H1 (cell line): Measurements from ENCODE around the gene DPM3. TPM values are rescaled to one million over a fixed set of nuclear protein-coding genes. Genes with fewer than 3 reads are reported as not detected.
A peak's percentile ranks its signal among the peaks of the same experiment; 100 is the strongest.

Experiments
- CTCF ChIA-PET: fragments of 300-600 bp; sonication (Branson Sonifier 250); formaldehyde crosslinking; loops from one replicate; lab custom pipeline; 2021; ENCODE audit not compliant: partially characterized antibody; lab: Charles Lee
- POLR2A ChIA-PET: fragments of 300-600 bp; sonication (Branson Sonifier 250); formaldehyde crosslinking; loops from one replicate; lab custom pipeline; 2021; ENCODE audit warnings: inconsistent platforms; ENCODE audit not compliant: partially characterized antibody; lab: Charles Lee
- DNase-seq, 2 experiments: peaks; one replicate each; pipeline versions ENCODE4 v3.0.0 to v3.0.0-alpha.2; 2010 to 2022; ENCODE audit warnings: low spot score in 2 of 2, low read depth in 1 of 2, mixed read lengths in 1 of 2
- FAIRE-seq: peaks from 2 replicates; lab custom pipeline; 2011; peaks lifted over from hg19 to GRCh38; lab: Jason Lieb, UNC
- H2AFZ ChIP-seq: 2 replicates; pipeline ENCODE4 v1.8.1; 2012; ENCODE audit warnings: low read length, inconsistent platforms
- H2AK5ac ChIP-seq: 2 replicates; pipeline ENCODE4 v1.6.1; 2013; ENCODE audit warnings: low read depth, low read length
- H2BK120ac ChIP-seq: replicated peaks from 2 replicates; pipeline ENCODE3; 2013; ENCODE audit warnings: low read depth, low read length, inconsistent platforms
- H2BK12ac ChIP-seq: 2 replicates; pipeline ENCODE4 v1.6.1; 2013; ENCODE audit warnings: low read depth, low read length
- H2BK15ac ChIP-seq: 2 replicates; pipeline ENCODE4 v1.6.1; 2013; ENCODE audit warnings: low read length
- H2BK20ac ChIP-seq: 2 replicates; pipeline ENCODE4 v1.6.1; 2013; ENCODE audit warnings: low read length
- H2BK5ac ChIP-seq: 2 replicates; pipeline ENCODE4 v1.6.1; 2013; ENCODE audit warnings: low read depth, low read length
- H3K14ac ChIP-seq: 2 replicates; pipeline ENCODE4 v1.6.1; 2013; ENCODE audit warnings: inconsistent platforms; ENCODE audit not compliant: insufficient read length
- H3K18ac ChIP-seq: 2 replicates; pipeline ENCODE4 v1.6.1; 2013; ENCODE audit warnings: low read length; ENCODE audit errors: extremely low read depth
- H3K23ac ChIP-seq: 2 replicates; pipeline ENCODE4 v1.6.1; 2013; ENCODE audit warnings: inconsistent platforms; ENCODE audit not compliant: insufficient read length
- H3K23me2 ChIP-seq: 2 replicates; pipeline ENCODE4 v1.6.1; 2013; ENCODE audit warnings: low read depth, low read length
- H3K27ac ChIP-seq: 2 replicates; pipeline ENCODE4 v1.6.1; 2011; ENCODE audit warnings: low read depth, low read length, inconsistent platforms
- H3K27me3 ChIP-seq, 4 experiments: replicated peaks in 1 of 4; 1 replicate in 1 of 4; 2 replicates in 3 of 4; pipeline versions ENCODE4 v1.6.1 to v1.8.1; 2011 to 2013; ENCODE audit warnings: low read length in 3 of 4, mild to moderate bottlenecking in 3 of 4, inconsistent platforms in 2 of 4, mixed read lengths in 2 of 4, moderate library complexity in 1 of 4; ENCODE audit not compliant: control insufficient read depth in 3 of 4, insufficient read depth in 3 of 4; ENCODE audit errors: extremely low read depth in 1 of 4
- H3K36me3 ChIP-seq, 4 experiments: 2 replicates each; pipeline versions ENCODE4 v1.6.1 to v1.8.1; 2011 to 2013; ENCODE audit warnings: mild to moderate bottlenecking in 4 of 4, low read length in 3 of 4, moderate library complexity in 2 of 4, control low read depth in 1 of 4, inconsistent platforms in 1 of 4; ENCODE audit not compliant: insufficient read depth in 4 of 4, control insufficient read depth in 2 of 4
- H3K4ac ChIP-seq: replicated peaks from 2 replicates; pipeline ENCODE3; 2013; ENCODE audit warnings: low read length, low read depth, mixed read lengths, inconsistent platforms; ENCODE audit not compliant: insufficient read length
- H3K4me1 ChIP-seq, 4 experiments: replicated peaks in 1 of 4; 1 replicate in 1 of 4; 2 replicates in 3 of 4; pipeline versions ENCODE4 v1.6.1 to v1.8.1; 2011 to 2013; ENCODE audit warnings: low read length in 3 of 4, inconsistent platforms in 2 of 4, mixed read lengths in 1 of 4; ENCODE audit not compliant: insufficient read depth in 4 of 4, control insufficient read depth in 3 of 4
- H3K4me2 ChIP-seq, 2 experiments: 2 replicates each; pipeline versions ENCODE4 v1.6.1 to v1.8.1; 2011 to 2013; ENCODE audit warnings: low read depth in 2 of 2, low read length in 2 of 2, control low read depth in 1 of 2, inconsistent platforms in 1 of 2, mild to moderate bottlenecking in 1 of 2; ENCODE audit not compliant: insufficient read depth in 1 of 2
- H3K4me3 ChIP-seq, 4 experiments: fragments of 200-600, 300-600 bp in 1 of 4; sonication (generic), shearing (Covaris generic), sonication (Bioruptor Twin) in 1 of 4; 2 replicates each; pipeline versions ENCODE4 v1.5.1 to v1.8.1; 2011 to 2016; ENCODE audit warnings: low read length in 4 of 4, low read depth in 3 of 4, control low read depth in 2 of 4, inconsistent platforms in 2 of 4, mild to moderate bottlenecking in 2 of 4, mixed read lengths in 1 of 4, moderate library complexity in 1 of 4; ENCODE audit not compliant: insufficient read depth in 2 of 4; ENCODE audit errors: extremely low read depth in 1 of 4
- H3K56ac ChIP-seq: replicated peaks from 2 replicates; pipeline ENCODE3; 2013; ENCODE audit warnings: low read depth, mild to moderate bottlenecking, mixed read lengths, low read length, inconsistent platforms; ENCODE audit not compliant: insufficient read length
- H3K79me1 ChIP-seq: 2 replicates; pipeline ENCODE4 v1.6.1; 2013; ENCODE audit warnings: low read depth, low read length, control low read depth
- H3K79me2 ChIP-seq, 2 experiments: 2 replicates each; pipeline versions ENCODE4 v1.6.1 to v1.8.1; 2012 to 2013; ENCODE audit warnings: low read length in 2 of 2, mild to moderate bottlenecking in 2 of 2, inconsistent platforms in 1 of 2; ENCODE audit not compliant: insufficient read depth in 2 of 2, control insufficient read depth in 1 of 2
- H3K9ac ChIP-seq, 4 experiments: replicated peaks in 1 of 4; 1 replicate in 1 of 4; 2 replicates in 3 of 4; pipeline versions ENCODE4 v1.6.1 to v1.8.1; 2011 to 2013; ENCODE audit warnings: low read depth in 3 of 4, low read length in 3 of 4, control low read depth in 2 of 4, mild to moderate bottlenecking in 2 of 4, moderate library complexity in 2 of 4, inconsistent platforms in 1 of 4; ENCODE audit errors: extremely low read depth in 1 of 4
- H3K9me3 ChIP-seq, 2 experiments: 2 replicates each; pipeline versions ENCODE4 v1.6.1 to v1.8.1; 2012 to 2013; ENCODE audit warnings: mild to moderate bottlenecking in 2 of 2, moderate library complexity in 2 of 2, control low read depth in 1 of 2, inconsistent platforms in 1 of 2, low read depth in 1 of 2, low read length in 1 of 2, mixed read lengths in 1 of 2; ENCODE audit not compliant: insufficient read depth in 2 of 2
- H4K20me1 ChIP-seq, 2 experiments: replicated peaks in 1 of 2; 2 replicates each; pipeline versions ENCODE3 to v1.8.1; 2011 to 2013; ENCODE audit warnings: inconsistent platforms in 2 of 2, low read length in 2 of 2, mild to moderate bottlenecking in 1 of 2; ENCODE audit not compliant: insufficient read depth in 2 of 2, control insufficient read depth in 1 of 2
- H4K5ac ChIP-seq: 2 replicates; pipeline ENCODE4 v1.6.1; 2013; ENCODE audit warnings: low read length, low read depth, mixed read lengths, inconsistent platforms; ENCODE audit not compliant: insufficient read length
- H4K8ac ChIP-seq: 2 replicates; pipeline ENCODE4 v1.8.0; 2013; ENCODE audit warnings: mild to moderate bottlenecking, moderate library complexity, low read length, inconsistent platforms; ENCODE audit not compliant: insufficient read depth; ENCODE audit errors: extremely low read depth
- H4K91ac ChIP-seq: replicated peaks from 2 replicates; pipeline ENCODE3; 2013; ENCODE audit warnings: low read length, mixed read lengths, inconsistent platforms; ENCODE audit not compliant: insufficient read length
- CREB1 ChIP-seq: IDR thresholded peaks from 2 replicates; pipeline ENCODE4 v1.6.1; 2012; ENCODE audit warnings: inconsistent platforms
- CTCF ChIP-seq, 3 experiments: IDR thresholded peaks; 1 replicate in 2 of 3; 2 replicates in 1 of 3; pipeline versions ENCODE4 v1.5.1 to v1.6.1; 2011; ENCODE audit warnings: low read length in 3 of 3, mild to moderate bottlenecking in 3 of 3, inconsistent platforms in 2 of 3, low read depth in 1 of 3, moderate library complexity in 1 of 3; ENCODE audit not compliant: insufficient read depth in 1 of 3; ENCODE audit errors: control extremely low read depth in 1 of 3
- GABPA ChIP-seq: IDR thresholded peaks from 2 replicates; pipeline ENCODE4 v1.6.1; 2011; ENCODE audit warnings: mild to moderate bottlenecking, low read length, moderate library complexity, borderline replicate concordance; ENCODE audit not compliant: insufficient read depth
- KDM4A ChIP-seq: IDR thresholded peaks from one replicate; pipeline ENCODE4 v1.7.1; 2012; ENCODE audit warnings: low read depth, mild to moderate bottlenecking, moderate library complexity, low read length, inconsistent platforms; ENCODE audit not compliant: severe bottlenecking
- NRF1 ChIP-seq: IDR thresholded peaks from 2 replicates; pipeline ENCODE4 v1.6.1; 2011; ENCODE audit warnings: mild to moderate bottlenecking, low read depth, low read length, improper control_type of control experiment
- POLR2A ChIP-seq, 2 experiments: IDR thresholded peaks; 1 replicate in 1 of 2; 2 replicates in 1 of 2; pipeline ENCODE4 v1.6.1; 2011; ENCODE audit warnings: low read depth in 2 of 2, low read length in 2 of 2, mild to moderate bottlenecking in 2 of 2; ENCODE audit errors: control extremely low read depth in 1 of 2
- SP4 ChIP-seq: IDR thresholded peaks from 2 replicates; pipeline ENCODE4 v1.6.1; 2012; ENCODE audit warnings: low read length, inconsistent platforms
- TCF12 ChIP-seq: IDR thresholded peaks from 2 replicates; pipeline ENCODE4 v1.6.1; 2011; ENCODE audit warnings: low read depth, mild to moderate bottlenecking, low read length
- WGBS, 2 experiments: shearing (Covaris generic) in 1 of 2; methylation state at CpG; one replicate each; pipeline versions ENCODE4 v1.1.6 to v1.1.7; 2013 to 2015; ENCODE audit warnings: low lambda C conversion rate in 2 of 2, mixed read lengths in 2 of 2, inconsistent platforms in 1 of 2, low coverage in 1 of 2, missing lambda C conversion rate in 1 of 2; ENCODE audit not compliant: insufficient replicate concordance in 2 of 2, insufficient coverage in 1 of 2, insufficient read length in 1 of 2; ENCODE audit errors: extremely low coverage in 1 of 2, missing lambda C conversion rate in 1 of 2; 5-methylcytosine and 5-hydroxymethylcytosine counted together
- polyA plus RNA-seq, 7 experiments: library from polyadenylated mRNA; depleted of rRNA in 3 of 7; stranded (reverse) in 5 of 7; unstranded in 2 of 7; fragments of >200 nt in 5 of 7; fragments of 200-250 nt in 2 of 7; gene quantifications; 1 replicate in 5 of 7; 2 replicates in 1 of 7; 4 replicates in 1 of 7; pipeline versions ENCODE4 v1.2.1 to v1.2.3, GENCODE V29; 2011 to 2013; ENCODE audit warnings: missing spikeins in 2 of 7, mixed read lengths in 2 of 7
- total RNA-seq: library from RNA; stranded (reverse); fragmentation: NEBNext Ultra II Directional; extraction: Animal tissue kit (Norgen Biotek cat#: 25700); gene quantifications from 2 replicates; pipeline ENCODE4 v1.2.1, GENCODE V29; 2021

Gene DPM3
- total and polyA plus RNA-seq, 2 of the 8 experiments (the other 6 are each of a cell fraction or from before 2014, with no cell fraction given), result 44.8 to 227 TPM

DNA sequence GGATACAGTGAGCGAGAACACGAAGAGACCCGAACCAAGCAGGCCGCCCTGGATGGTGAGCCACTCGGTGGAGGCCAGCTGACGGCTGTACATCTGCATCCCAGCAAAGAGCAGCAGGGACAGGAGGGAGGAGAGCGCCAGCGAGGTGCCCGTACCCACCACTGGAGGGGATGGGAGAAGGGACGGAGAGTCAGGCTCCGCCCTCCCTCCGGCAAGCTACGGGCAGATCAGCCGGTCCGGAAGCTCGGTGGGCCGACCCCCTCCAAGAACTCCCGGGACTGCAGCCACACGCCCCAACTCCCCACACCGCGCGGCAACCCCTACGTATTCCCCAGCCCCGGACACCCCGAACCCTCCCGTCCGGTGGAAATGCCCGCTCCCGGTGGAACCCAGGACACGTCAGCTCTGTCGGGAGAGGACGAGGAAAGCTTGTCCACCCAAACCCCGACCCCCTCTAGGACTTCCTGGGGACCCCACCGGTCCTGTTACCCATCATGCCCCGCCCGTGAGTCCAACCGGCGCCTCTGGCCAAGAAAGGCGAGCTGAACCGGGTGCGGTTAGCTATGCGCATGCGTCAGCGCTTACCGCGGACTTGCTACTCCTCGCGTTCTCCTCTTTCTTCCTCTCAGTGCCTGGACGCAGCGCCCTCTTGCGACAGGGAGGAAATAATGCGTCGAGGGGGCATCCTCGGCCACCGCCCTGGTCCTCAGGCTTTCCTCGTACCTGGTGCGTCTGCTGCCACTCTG lies 32.6 kb upstream of the DPM3 start, which contains the start of gene KRTCAP2:
KRTCAP2 (minus strand) TSS at position 573 of the 746 bp plus-strand sequence; CDS start at position 493, 80 bp downstream.
- peak within 1 kb of the TSS; percentile 13 for H3K14ac ChIP-seq
- H3K18ac ChIP-seq, result peak within 1 kb of the TSS; percentile 98
- H2AK5ac ChIP-seq, result no peak within 1 kb of the TSS
- peak within 1 kb of the TSS; percentile 74 for H2BK20ac ChIP-seq
- CTCF ChIA-PET, result interaction anchor here (0.6 to 12.4 kb wide), 27 partner anchors 13 to 556 kb away, joined by 3 to 215 read pairs (median 4); partner anchors contain the start of genes DPM3, EFNA1, EFNA4 and LENEP
- no peak within 1 kb of the TSS for H3K23ac ChIP-seq
- peaks cover 10% of the 10 kb centered on the region; the same call in 1 of the 2 replicates for H3K23me2 ChIP-seq
- H2AFZ ChIP-seq, result peak within 1 kb of the TSS; percentile 30; the same call in 1 of the 2 replicates
- peak within 1 kb of the TSS; percentile 37 to 90 for H3K4me2 ChIP-seq
- peak within 1 kb of the TSS; percentile 8 to 66 (median 50); a peak in 6 of 7 replicates for H3K9ac ChIP-seq
- H4K8ac ChIP-seq, result peak within 1 kb of the TSS; percentile 91
- H2BK5ac ChIP-seq, result peak within 1 kb of the TSS; percentile 88
- H3K27ac ChIP-seq, result peak within 1 kb of the TSS; percentile 68
- POLR2A ChIA-PET, result interaction anchor here (0.6 to 20.5 kb wide), 21 partner anchors 13 to 398 kb away, joined by 3 to 512 read pairs (median 4); partner anchors contain the start of genes CLK2, DPM3, EFNA4 and MTX1
- peaks cover 3 to 8% of the 10 kb centered on the region in 2 experiments for H4K20me1 ChIP-seq
- H3K9me3 ChIP-seq, result no peaks in the 10 kb centered on the region
- no peaks in the 10 kb centered on the region for H3K27me3 ChIP-seq
- peak within 1 kb of the TSS; percentile 94 for H3K56ac ChIP-seq
- peak within 1 kb of the TSS; percentile 99 for H4K91ac ChIP-seq
- FAIRE-seq, result peak; percentile 74
- H2BK120ac ChIP-seq, result peak within 1 kb of the TSS; percentile 91
- WGBS, 2 experiments, result 1% methylated on average over 49 of the region's 57 CpGs; no CpG with 5 or more reads in 1 of the 2 experiments
- peaks cover 3 to 23% (median 8%) of the 10 kb centered on the region in 4 experiments; a peak in 6 of 7 replicates for H3K4me1 ChIP-seq
- H2BK12ac ChIP-seq, result peak within 1 kb of the TSS; percentile 53; the same call in 1 of the 2 replicates
- H3K36me3 ChIP-seq, result peaks cover 12 to 22% (median 16%) of the 10 kb centered on the region in 4 experiments
- peak within 1 kb of the TSS; percentile 98 for H3K4ac ChIP-seq
- peak; percentile 94 to 95 for DNase-seq
- H3K79me1 ChIP-seq, result no peaks in the 10 kb centered on the region; the same call in 1 of the 2 replicates
- H4K5ac ChIP-seq, result peak within 1 kb of the TSS; percentile 96
- peak within 1 kb of the TSS; percentile 84; the same call in 1 of the 2 replicates for H2BK15ac ChIP-seq
- H3K4me3 ChIP-seq, result peak within 1 kb of the TSS; percentile 70 to 95 (median 86)
- peaks cover 0 to 16% of the 10 kb centered on the region in 2 experiments; a peak in 2 of 4 replicates for H3K79me2 ChIP-seq
- TF ChIP-seq TCF12 (0 out of 2 replicates have a peak, but pooled peaks have one; percentile 35), CREB1 (peak; percentile 80), NRF1 (peak; percentile 97), GABPA (peak; percentile 20; the same call in 1 of the 2 replicates), SP4 (peak; percentile 71; the same call in 1 of the 2 replicates), POLR2A (IDR thresholded peaks at IDR 0.05; ENCODE audit: control extremely low read depth in 1 of 2, low read depth in 2 of 2, low read length in 2 of 2) (peak in 1 of 2 experiments; percentile 74; a peak in 2 of 3 replicates), KDM4A (peak; percentile 65), CTCF (IDR thresholded peaks at IDR 0.05; ENCODE audit: control extremely low read depth in 1 of 3, insufficient read depth in 1 of 3, low read depth in 1 of 3, low read length in 3 of 3) (peak in 2 of 3 experiments; percentile 87 to 99; a peak in 3 of 4 replicates)
